Activated B cell treated with CpG ODN at 0.5 μM for 24 hours (primary cell): ENCODE measurements around the gene DMRTB1. TPM values are rescaled to one million over a fixed set of nuclear protein-coding genes. Genes with fewer than 3 reads are reported as not detected.

Experiments used
- ATAC-seq: fragments of 200-7000 bp; cut with Tn5 transposase; one replicate; pipeline ENCODE4 v1.10.0; 2021; ENCODE audit warnings: low read depth, mild to moderate bottlenecking, moderate library complexity
- CTCF ChIA-PET: fragments of 350-600 bp; sonication (Branson Sonifier 250); formaldehyde crosslinking; loops from one replicate; lab custom pipeline; 2021; ENCODE audit warnings: antibody characterized with exemption; lab: Charles Lee
- POLR2A ChIA-PET: fragments of 350-600 bp; sonication (Branson Sonifier 250); formaldehyde crosslinking; loops from one replicate; lab custom pipeline; 2021; ENCODE audit warnings: antibody characterized with exemption; lab: Charles Lee
- DNase-seq: peaks from one replicate; pipeline ENCODE4 v3.0.0; 2022
- H3K27ac Mint-ChIP-seq: one replicate; pipeline ENCODE4 v1.8.0; 2020; ENCODE audit warnings: mixed read lengths
- H3K27me3 Mint-ChIP-seq: one replicate; pipeline ENCODE4 v1.8.0; 2021; ENCODE audit warnings: mixed read lengths
- H3K36me3 Mint-ChIP-seq: one replicate; pipeline ENCODE4 v1.8.0; 2021; ENCODE audit warnings: low read depth, mixed read lengths
- H3K4me1 Mint-ChIP-seq: one replicate; pipeline ENCODE4 v1.8.0; 2021; ENCODE audit warnings: mixed read lengths
- H3K4me3 Mint-ChIP-seq: one replicate; pipeline ENCODE4 v1.8.0; 2020; ENCODE audit warnings: mild to moderate bottlenecking, mixed read lengths
- H3K9me3 Mint-ChIP-seq: one replicate; pipeline ENCODE4 v1.8.0; 2020; ENCODE audit warnings: mixed read lengths
- intact Hi-C: fragments of 100-400 bp; cut with micrococcal nuclease; formaldehyde crosslinking; loops from one replicate; pipeline ENCODE4 v1.15.1; 2024
- total RNA-seq: library from RNA; stranded (reverse); gene quantifications from 2 replicates; pipeline ENCODE4 v1.2.3, GENCODE V29; 2022
- TF ChIP-seq, protein P1 (sequence below): fragments of 200-600 bp; IDR thresholded peaks from one replicate; pipeline ENCODE4 v1.8.0; 2022; ENCODE audit warnings: antibody characterized with exemption, mild to moderate bottlenecking

DMRTB1 gene
- total RNA-seq, result not detected in 2 replicates

DNA sequence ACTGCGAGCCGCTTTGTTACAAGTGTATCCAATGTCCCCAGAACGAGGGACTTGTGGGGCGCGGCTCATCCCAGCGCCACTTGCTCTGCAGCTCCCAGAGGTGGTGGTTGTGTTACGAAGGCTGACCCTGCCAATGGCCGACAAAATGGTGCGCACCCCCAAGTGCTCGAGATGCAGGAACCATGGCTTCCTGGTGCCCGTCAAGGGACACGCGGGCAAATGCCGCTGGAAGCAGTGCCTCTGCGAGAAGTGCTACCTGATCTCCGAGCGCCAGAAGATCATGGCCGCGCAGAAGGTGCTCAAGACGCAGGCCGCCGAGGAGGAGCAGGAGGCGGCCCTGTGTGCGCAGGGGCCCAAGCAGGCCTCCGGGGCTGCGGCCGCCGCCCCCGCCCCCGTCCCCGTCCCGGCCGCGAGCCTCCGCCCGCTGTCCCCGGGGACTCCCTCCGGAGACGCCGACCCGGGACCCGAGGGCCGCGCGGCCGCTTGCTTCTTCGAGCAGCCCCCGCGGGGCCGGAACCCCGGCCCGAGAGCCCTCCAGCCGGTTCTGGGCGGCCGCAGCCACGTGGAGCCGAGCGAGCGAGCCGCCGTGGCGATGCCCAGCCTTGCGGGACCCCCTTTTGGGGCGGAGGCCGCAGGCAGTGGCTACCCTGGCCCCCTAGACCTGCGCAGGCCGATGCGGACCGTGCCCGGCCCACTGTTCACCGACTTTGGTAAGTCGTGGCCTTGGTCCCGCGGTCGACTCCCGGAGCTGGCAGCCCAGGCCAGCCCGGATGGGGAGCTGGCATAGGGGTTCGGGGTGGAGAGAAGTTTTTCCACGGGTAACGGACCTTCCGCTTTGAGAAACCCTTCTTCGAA is at the start of gene DMRTB1:
DMRTB1 (plus strand) TSS at position 79 of the 855 bp plus-strand sequence; CDS start at position 134, 55 bp downstream.
- no peak for DNase-seq
- H3K27me3 Mint-ChIP-seq, result peaks cover 10% of the 10 kb centered on the region
- no peaks in the 10 kb centered on the region for H3K36me3 Mint-ChIP-seq
- H3K27ac Mint-ChIP-seq, result no peak within 1 kb of the TSS
- H3K4me1 Mint-ChIP-seq, result no peaks in the 10 kb centered on the region
- POLR2A ChIA-PET, result no interaction called here
- TF ChIP-seq, protein P1, sequence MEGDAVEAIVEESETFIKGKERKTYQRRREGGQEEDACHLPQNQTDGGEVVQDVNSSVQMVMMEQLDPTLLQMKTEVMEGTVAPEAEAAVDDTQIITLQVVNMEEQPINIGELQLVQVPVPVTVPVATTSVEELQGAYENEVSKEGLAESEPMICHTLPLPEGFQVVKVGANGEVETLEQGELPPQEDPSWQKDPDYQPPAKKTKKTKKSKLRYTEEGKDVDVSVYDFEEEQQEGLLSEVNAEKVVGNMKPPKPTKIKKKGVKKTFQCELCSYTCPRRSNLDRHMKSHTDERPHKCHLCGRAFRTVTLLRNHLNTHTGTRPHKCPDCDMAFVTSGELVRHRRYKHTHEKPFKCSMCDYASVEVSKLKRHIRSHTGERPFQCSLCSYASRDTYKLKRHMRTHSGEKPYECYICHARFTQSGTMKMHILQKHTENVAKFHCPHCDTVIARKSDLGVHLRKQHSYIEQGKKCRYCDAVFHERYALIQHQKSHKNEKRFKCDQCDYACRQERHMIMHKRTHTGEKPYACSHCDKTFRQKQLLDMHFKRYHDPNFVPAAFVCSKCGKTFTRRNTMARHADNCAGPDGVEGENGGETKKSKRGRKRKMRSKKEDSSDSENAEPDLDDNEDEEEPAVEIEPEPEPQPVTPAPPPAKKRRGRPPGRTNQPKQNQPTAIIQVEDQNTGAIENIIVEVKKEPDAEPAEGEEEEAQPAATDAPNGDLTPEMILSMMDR, result no peak
- no peaks in the 10 kb centered on the region for H3K9me3 Mint-ChIP-seq
- intact Hi-C loops, result no loop called here
- no peak within 1 kb of the TSS for H3K4me3 Mint-ChIP-seq
- CTCF ChIA-PET, result no interaction called here
- no peak for ATAC-seq

- Mint-ChIP-seq H3K27ac (no peak overlapping the region), H3K4me1 (no peaks in the 10 kb centered on the region), H3K36me3 (no peaks in the 10 kb centered on the region), H3K9me3 (no peaks in the 10 kb centered on the region), H3K27me3 (peaks cover 26% of the 10 kb centered on the region), H3K4me3 (no peak overlapping the region)
- TF ChIP-seq, protein P1, result no peak
- ChIA-PET POLR2A (no interaction called here), CTCF (no interaction called here)
- ATAC-seq (no peak), DNase-seq (no peak)
- intact Hi-C loops, result no loop called here
Measured at GRCh38 chr1:53409695-53410094, 49.5 kb upstream of the DMRTB1 start.

GRCh38 chr1:53410100-53410541 is 49.1 kb upstream of the DMRTB1 start:
- POLR2A ChIA-PET, result no interaction called here
- Mint-ChIP-seq H3K27me3 (peaks cover 27% of the 10 kb centered on the region), H3K36me3 (no peaks in the 10 kb centered on the region), H3K4me3 (no peak overlapping the region), H3K27ac (no peak overlapping the region), H3K9me3 (no peaks in the 10 kb centered on the region), H3K4me1 (no peaks in the 10 kb centered on the region)
- intact Hi-C loops, result no loop called here
- no peak for DNase-seq
- peak; percentile 62 for ATAC-seq
- TF ChIP-seq, protein P1, result no peak
- CTCF ChIA-PET, result no interaction called here

DNA sequence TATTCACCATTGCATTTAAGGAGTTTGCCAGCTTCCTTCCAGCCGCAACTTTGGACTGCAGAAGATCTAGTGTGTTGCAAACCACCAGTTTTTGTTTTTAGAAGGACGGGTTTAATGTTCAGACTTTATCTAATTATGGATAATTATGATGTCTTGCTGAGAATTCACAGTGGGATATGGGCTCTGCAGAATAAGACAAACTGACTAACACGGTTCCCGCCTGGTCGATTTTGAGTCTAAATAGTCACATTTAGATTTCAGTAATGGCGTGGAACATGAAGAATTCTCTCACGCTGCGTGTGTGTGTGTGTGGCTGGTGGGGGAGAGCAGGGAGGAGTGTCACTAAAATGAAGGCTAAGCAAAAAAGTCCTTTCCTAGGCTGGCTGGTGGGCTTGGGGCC is 48.5 kb upstream of the DMRTB1 start:
- H3K27ac Mint-ChIP-seq, result no peak overlapping the region
- ATAC-seq, result no peak
- ChIA-PET CTCF (no interaction called here), POLR2A (no interaction called here)
- TF ChIP-seq, protein P1, result no peak
- no peak for DNase-seq
- no peak overlapping the region for H3K4me3 Mint-ChIP-seq
- no peaks in the 10 kb centered on the region for H3K9me3 Mint-ChIP-seq
- intact Hi-C loops, result no loop called here
- H3K27me3 Mint-ChIP-seq, result peaks cover 27% of the 10 kb centered on the region
- no peaks in the 10 kb centered on the region for H3K36me3 Mint-ChIP-seq
- no peaks in the 10 kb centered on the region for H3K4me1 Mint-ChIP-seq

- ChIA-PET POLR2A (no interaction called here), CTCF (no interaction called here)
- Mint-ChIP-seq H3K9me3 (no peaks in the 10 kb centered on the region), H3K36me3 (no peaks in the 10 kb centered on the region), H3K4me1 (no peaks in the 10 kb centered on the region), H3K27me3 (peaks cover 26% of the 10 kb centered on the region), H3K27ac (no peak overlapping the region), H3K4me3 (no peak overlapping the region)
- ATAC-seq (no peak), DNase-seq (no peak)
- intact Hi-C loops, result no loop called here
- TF ChIP-seq, protein P1, result no peak
Measured at GRCh38 chr1:53411541-53412152, 47.6 kb upstream of the DMRTB1 start.
